OCI-LY1 (cell line): ENCODE results near the gene UGT1A4.

Experiments
- H2AFZ ChIP-seq: fragments of 200-600 bp; sonication (generic), shearing (Covaris generic); 2 replicates; pipeline ENCODE4 v1.6.0; 2014; ENCODE audit warnings: antibody characterized with exemption, mild to moderate bottlenecking, low read length
- H3F3A ChIP-seq: fragments of 200-600 bp; sonication (generic), shearing (Covaris generic); 2 replicates; pipeline ENCODE4 v1.6.0; 2014; ENCODE audit warnings: mild to moderate bottlenecking, antibody characterized with exemption, low read length, moderate library complexity; ENCODE audit not compliant: insufficient read depth
- H3K27ac ChIP-seq: fragments of 200-600 bp; sonication (generic); 2 replicates; pipeline ENCODE4 v1.5.1; 2014; ENCODE audit warnings: low read length, mixed run types, mild to moderate bottlenecking, low read depth; ENCODE audit not compliant: poor library complexity, severe bottlenecking
- H3K27me3 ChIP-seq: fragments of 200-600 bp; sonication (generic); 2 replicates; pipeline ENCODE4 v1.6.0; 2014; ENCODE audit warnings: antibody characterized with exemption, mild to moderate bottlenecking, low read length, moderate library complexity; ENCODE audit not compliant: insufficient read depth
- H3K36me3 ChIP-seq: fragments of 200-600 bp; sonication (generic); 2 replicates; pipeline ENCODE4 v1.6.1; 2014; ENCODE audit warnings: mild to moderate bottlenecking, antibody characterized with exemption, low read length, moderate library complexity, mixed read lengths; ENCODE audit not compliant: insufficient read depth
- H3K4me1 ChIP-seq: fragments of 200-600 bp; sonication (generic); 2 replicates; pipeline ENCODE4 v1.5.1; 2014; ENCODE audit warnings: mild to moderate bottlenecking, low read length, moderate library complexity; ENCODE audit not compliant: insufficient read depth, severe bottlenecking
- H3K4me2 ChIP-seq: fragments of 200-600 bp; sonication (generic), shearing (Covaris generic); 2 replicates; pipeline ENCODE4 v1.6.1; 2014; ENCODE audit warnings: low read length
- H3K4me3 ChIP-seq: fragments of 200-600 bp; sonication (generic); 2 replicates; pipeline ENCODE4 v1.5.1; 2014; ENCODE audit warnings: low read length, low read depth, mild to moderate bottlenecking, mixed read lengths; ENCODE audit not compliant: poor library complexity, severe bottlenecking
- H3K79me2 ChIP-seq: fragments of 200-600 bp; shearing (Covaris generic); 2 replicates; pipeline ENCODE4 v1.6.1; 2016; ENCODE audit warnings: mixed run types, low read length, mixed read lengths; ENCODE audit not compliant: insufficient read depth
- H3K9ac ChIP-seq: fragments of 200-600 bp; sonication (generic), shearing (Covaris generic); 2 replicates; pipeline ENCODE4 v1.6.1; 2014; ENCODE audit warnings: mild to moderate bottlenecking, low read length, mixed read lengths
- H3K9me2 ChIP-seq: fragments of 200-600 bp; sonication (generic), shearing (Covaris generic); 2 replicates; pipeline ENCODE4 v1.6.1; 2014; ENCODE audit warnings: low read depth, mild to moderate bottlenecking, low read length, mixed read lengths
- H3K9me3 ChIP-seq: fragments of 200-600 bp; shearing (Covaris generic); 2 replicates; pipeline ENCODE4 v1.6.1; 2014; ENCODE audit warnings: low read length, mixed read lengths
- H4K20me1 ChIP-seq: fragments of 200-600 bp; sonication (generic), shearing (Covaris generic); 2 replicates; pipeline ENCODE4 v1.6.0; 2016; ENCODE audit warnings: mild to moderate bottlenecking, low read length; ENCODE audit not compliant: insufficient read depth
- CTCF ChIP-seq: fragments of 200-600 bp; sonication (generic), shearing (Covaris generic); IDR thresholded peaks from 2 replicates; pipeline ENCODE4 v1.5.1; 2017; ENCODE audit warnings: mild to moderate bottlenecking, antibody characterized with exemption, low read length, moderate library complexity, mixed read lengths
- EZH2 ChIP-seq: fragments of 200-600 bp; sonication (generic), shearing (Covaris generic); IDR thresholded peaks from 2 replicates; pipeline ENCODE4 v1.8.0; 2017; ENCODE audit warnings: borderline replicate concordance, mixed run types, mild to moderate bottlenecking, antibody characterized with exemption, low read length, moderate library complexity, mixed read lengths

Gene UGT1A4

GRCh38 chr2:233791883-233792329, 73.4 kb downstream of the UGT1A4 start:
- Histone ChIP-seq H3K27me3 (no peaks in the 10 kb centered on the region; the same call in 1 of the 2 replicates), H3K4me3 (peak overlapping the region; percentile 21), H3K79me2 (no peaks in the 10 kb centered on the region), H3K9me2 (no peaks in the 10 kb centered on the region), H3F3A (no peaks in the 10 kb centered on the region), H3K9me3 (no peaks in the 10 kb centered on the region), H3K4me2 (peak overlapping the region; percentile 44), H3K9ac (no peak overlapping the region), H4K20me1 (no peaks in the 10 kb centered on the region), H3K4me1 (peaks cover 21% of the 10 kb centered on the region), H2AFZ (no peak overlapping the region), H3K27ac (no peak overlapping the region), H3K36me3 (no peaks in the 10 kb centered on the region)
- TF ChIP-seq CTCF, result no peak
- TF ChIP-seq EZH2, result no peak

GRCh38 chr2:233792720-233793119, 74.2 kb downstream of the UGT1A4 start:
- TF ChIP-seq CTCF, result no peak
- no peak for TF ChIP-seq EZH2
- H3F3A ChIP-seq, result no peaks in the 10 kb centered on the region
- H2AFZ ChIP-seq, result no peak overlapping the region
- no peak overlapping the region for H3K9ac ChIP-seq
- H3K4me3 ChIP-seq, result peak overlapping the region; percentile 24
- H3K27ac ChIP-seq, result no peak overlapping the region
- no peaks in the 10 kb centered on the region for H3K79me2 ChIP-seq
- no peaks in the 10 kb centered on the region; the same call in 1 of the 2 replicates for H3K27me3 ChIP-seq
- H3K36me3 ChIP-seq, result no peaks in the 10 kb centered on the region
- H3K9me3 ChIP-seq, result no peaks in the 10 kb centered on the region
- no peaks in the 10 kb centered on the region for H4K20me1 ChIP-seq
- peak overlapping the region; percentile 44 for H3K4me2 ChIP-seq
- H3K4me1 ChIP-seq, result peaks cover 21% of the 10 kb centered on the region
- no peaks in the 10 kb centered on the region for H3K9me2 ChIP-seq

GRCh38 chr2:233793465-233794127, 75.1 kb downstream of the UGT1A4 start:
- Histone ChIP-seq H4K20me1 (no peaks in the 10 kb centered on the region), H3K9me3 (no peaks in the 10 kb centered on the region), H3K9ac (no peak overlapping the region), H3K4me2 (peak overlapping the region; percentile 55; the same call in 1 of the 2 replicates), H3F3A (no peaks in the 10 kb centered on the region), H3K27ac (no peak overlapping the region), H3K4me1 (peaks cover 21% of the 10 kb centered on the region), H2AFZ (no peak overlapping the region), H3K79me2 (no peaks in the 10 kb centered on the region), H3K4me3 (peak overlapping the region; percentile 51), H3K36me3 (no peaks in the 10 kb centered on the region), H3K27me3 (no peaks in the 10 kb centered on the region; the same call in 1 of the 2 replicates), H3K9me2 (no peaks in the 10 kb centered on the region)
- no peak for TF ChIP-seq EZH2
- TF ChIP-seq CTCF, result no peak
